Esophagus squamous epithelium (tissue), 5 donors: ENCODE data around the gene CLRN3. TPM values are rescaled to one million over a fixed set of nuclear protein-coding genes. Genes with fewer than 3 reads are reported as not detected.
A peak's percentile ranks its signal among the peaks of the same experiment; 100 is the strongest.

Experiments used
- DNase-seq: peaks from one replicate; lab custom pipeline; 2025; lab: John Stamatoyannopoulos, UW
- H3K27ac ChIP-seq, 4 donors: fragments of 200-600 bp; sonication (generic); one replicate each; pipeline ENCODE4 v1.5.1; 2016 to 2019; ENCODE audit warnings: mild to moderate bottlenecking in 1 of 4
- H3K27me3 ChIP-seq, 4 donors: fragments of 200-600 bp; sonication (generic); 1 replicate in 3 of 4; 2 replicates in 1 of 4; pipeline versions ENCODE4 v1.5.1 to v1.6.0; 2017 to 2021; ENCODE audit warnings: antibody characterized with exemption in 1 of 4
- H3K36me3 ChIP-seq, 3 donors: fragments of 200-600 bp; sonication (generic); one replicate each; pipeline ENCODE4 v1.5.1; 2016 to 2019
- H3K4me1 ChIP-seq, 3 donors: fragments of 200-600 bp; sonication (generic); one replicate each; pipeline ENCODE4 v1.5.1; 2017 to 2019
- H3K4me3 ChIP-seq, 4 donors: fragments of 200-600 bp; sonication (generic); 1 replicate in 3 of 4; 2 replicates in 1 of 4; pipeline ENCODE4 v1.5.1; 2016 to 2019; ENCODE audit warnings: mild to moderate bottlenecking in 2 of 4, moderate library complexity in 1 of 4
- H3K9me3 ChIP-seq, 3 donors: fragments of 200-600 bp; sonication (generic); one replicate each; pipeline ENCODE4 v1.5.1; 2016 to 2019
- CTCF ChIP-seq, 6 experiments: fragments of 450-650 bp in 4 of 6; fragments of 200-600 bp in 2 of 6; sonication (generic) in 2 of 6; IDR thresholded peaks; one replicate each; pipeline ENCODE4 v1.5.1; 2016 to 2019; ENCODE audit warnings: antibody characterized with exemption in 6 of 6, mild to moderate bottlenecking in 4 of 6, moderate library complexity in 4 of 6
- POLR2A ChIP-seq, 4 donors: fragments of 450-650 bp; IDR thresholded peaks; one replicate each; pipeline ENCODE4 v1.6.1; 2017; ENCODE audit warnings: antibody characterized with exemption in 4 of 4, mild to moderate bottlenecking in 4 of 4, moderate library complexity in 3 of 4
- WGBS, 2 donors: methylation state at CpG; one replicate each; pipeline ENCODE4 v1.1.5; 2018; 5-methylcytosine and 5-hydroxymethylcytosine counted together
- intact Hi-C: fragments of 100-400 bp; cut with DNase I; formaldehyde crosslinking; loops from one replicate; pipeline ENCODE4 v1.15.0; 2022
- total RNA-seq, 4 donors: library from RNA; depleted of rRNA; stranded (reverse); fragments of >200 nt; gene quantifications; one replicate each; pipeline ENCODE4 v1.1.0, GENCODE V29; 2016
- donor health status: DM: yes; HTN: yes; CAD: no.

The CLRN3 gene
- total RNA-seq, 4 donors from 2014 or later, result not detected

- 6 to 12% methylated on average over 12 to 14 of the region's 65 CpGs for WGBS, 2 donors
- Histone ChIP-seq H3K4me1 (peaks cover 7 to 33% (median 14%) of the 10 kb centered on the region in 3 donors), H3K4me3 (peak overlapping the region; percentile 36 to 74 (median 60)), H3K27me3 (peaks cover 0 to 44% (median 2%) of the 10 kb centered on the region in 4 donors), H3K36me3 (no peaks in the 10 kb centered on the region), H3K27ac (peak overlapping the region; percentile 42 to 90 (median 76)), H3K9me3 (no peaks in the 10 kb centered on the region)
- intact Hi-C loops, result loop anchor here (5.0 kb wide), 2 partner anchors 105 to 165 kb away; no protein-coding TSS in a partner anchor
- DNase-seq, result no peak
- TF ChIP-seq POLR2A (IDR thresholded peaks at IDR 0.05) (no peak), CTCF (IDR thresholded peaks at IDR 0.05) (no peak)
Observed at GRCh38 chr10:127907411-127908105, 14.8 kb upstream of the CLRN3 start.

- TF ChIP-seq CTCF (IDR thresholded peaks at IDR 0.05) (peak; percentile 44 to 93 (median 85)), POLR2A (IDR thresholded peaks at IDR 0.05) (no peak)
- 7 to 43% methylated on average over 8 to 41 of the region's 78 CpGs for WGBS, 2 donors
Observed at GRCh38 chr10:127906548-127907377, 14.0 kb upstream of the CLRN3 start, which contains the start of gene PTPRE. Gene PTPRE, plus strand, starts transcription at chr10:127907103. Its CDS starts 133,779 bp downstream, at chr10:128040882.

GRCh38 chr10:127905848-127906261 is 13.1 kb upstream of the CLRN3 start:
- WGBS, 2 donors, result 73 to 78% methylated on average over 9 of the region's 10 CpGs
- H3K36me3 ChIP-seq, result no peaks in the 10 kb centered on the region
- H3K4me1 ChIP-seq, result peaks cover 7 to 33% (median 14%) of the 10 kb centered on the region in 3 donors
- no peak for DNase-seq
- intact Hi-C loops, result loop anchor here (5.0 kb wide), 2 partner anchors 106 to 166 kb away; no protein-coding TSS in a partner anchor
- H3K27ac ChIP-seq, result no peak overlapping the region
- H3K9me3 ChIP-seq, result no peaks in the 10 kb centered on the region
- H3K4me3 ChIP-seq, result no peak overlapping the region
- peaks cover 0 to 44% (median 2%) of the 10 kb centered on the region in 4 donors for H3K27me3 ChIP-seq
- TF ChIP-seq CTCF (IDR thresholded peaks at IDR 0.05) (no peak), POLR2A (IDR thresholded peaks at IDR 0.05) (no peak)

More at GRCh38 chr10:127906548-127907377, 14.0 kb upstream of the CLRN3 start, which contains the start of gene PTPRE:
- H3K36me3 ChIP-seq, result no peaks in the 10 kb centered on the region
- no peaks in the 10 kb centered on the region for H3K9me3 ChIP-seq
- intact Hi-C loops, result loop anchor here (5.0 kb wide), 2 partner anchors 106 to 166 kb away; no protein-coding TSS in a partner anchor
- H3K27me3 ChIP-seq, result peaks cover 0 to 44% (median 2%) of the 10 kb centered on the region in 4 donors
- peak within 1 kb of the TSS; percentile 42 to 90 (median 76) for H3K27ac ChIP-seq
- peak within 1 kb of the TSS; percentile 36 to 74 (median 60) for H3K4me3 ChIP-seq
- peaks cover 7 to 33% (median 14%) of the 10 kb centered on the region in 3 donors for H3K4me1 ChIP-seq
- no peak for DNase-seq

GRCh38 chr10:127905001-127905847 is 12.5 kb upstream of the CLRN3 start:
- Histone ChIP-seq H3K4me3 (no peak overlapping the region), H3K36me3 (no peaks in the 10 kb centered on the region), H3K27me3 (peaks cover 0 to 45% (median 2%) of the 10 kb centered on the region in 4 donors), H3K27ac (no peak overlapping the region), H3K4me1 (peaks cover 7 to 33% (median 14%) of the 10 kb centered on the region in 3 donors), H3K9me3 (no peaks in the 10 kb centered on the region)
- no peak for DNase-seq
- intact Hi-C loops, result loop anchor here (5.0 kb wide), 2 partner anchors 107 to 167 kb away; no protein-coding TSS in a partner anchor
- TF ChIP-seq CTCF (IDR thresholded peaks at IDR 0.05), result no peak
- TF ChIP-seq POLR2A (IDR thresholded peaks at IDR 0.05), result no peak
- 64 to 67% methylated on average over 9 to 12 of the region's 14 CpGs for WGBS, 2 donors
